ENCODE measurements around the gene APRT. TPM values are rescaled to one million over a fixed set of nuclear protein-coding genes. Genes with fewer than 3 reads are reported as not detected.
A peak's percentile ranks its signal among the peaks of the same experiment; 100 is the strongest.

APRT gene
- total and polyA plus RNA-seq, 9 of the 15 experiments (the other 6 are each of a cell fraction or from before 2014, with no cell fraction given), result 41.7 to 409 (median 146) TPM

DNA sequence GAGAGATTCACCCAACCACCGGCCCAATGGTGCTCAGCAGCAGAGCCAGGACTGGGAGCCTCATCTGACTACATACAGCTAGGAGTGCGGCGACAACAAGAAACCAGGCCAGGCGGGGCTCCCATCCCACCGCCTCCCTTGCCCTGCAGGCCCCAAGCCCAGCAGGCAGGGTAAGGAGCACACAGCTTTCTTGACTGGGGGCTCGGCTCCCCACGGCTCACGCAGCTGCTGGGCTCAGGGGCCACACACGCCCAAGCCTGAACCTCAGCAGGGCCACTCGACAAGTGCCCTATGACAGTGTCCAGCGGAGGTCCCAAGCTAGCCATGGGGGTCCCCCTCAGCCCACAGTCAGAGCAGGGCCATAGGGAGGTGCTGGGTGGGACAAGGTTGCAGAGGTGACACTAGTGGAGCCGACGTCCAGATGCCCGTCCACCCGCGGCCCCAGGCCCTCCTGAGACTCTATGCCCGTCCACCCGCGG lies 40.4 kb downstream of the APRT start (continued):
- TF ChIP-seq MYBL2 (IDR thresholded peaks at IDR 0.05; ENCODE audit: low read depth) (no peak), MYBL2 (CRISPR knock-in tag; IDR thresholded peaks at IDR 0.05; ENCODE audit: borderline replicate concordance) (no peak), FOSL1 (tag; conservative IDR thresholded peaks at IDR 0.05) (no peak), E2F5 (CRISPR knock-in tag; IDR thresholded peaks at IDR 0.05) (no peak), NFIX (CRISPR knock-in tag; IDR thresholded peaks at IDR 0.05; ENCODE audit: low read depth) (no peak), OTX1 (CRISPR knock-in tag; IDR thresholded peaks at IDR 0.05) (no peak), ZNF224 (CRISPR knock-in tag; IDR thresholded peaks at IDR 0.05) (no peak), BRF1 (IDR thresholded peaks at IDR 0.05; ENCODE audit: borderline replicate concordance, extremely low read depth, insufficient read length) (no peak), SMARCA5 (IDR thresholded peaks at IDR 0.05) (peak; percentile 69; the same call in 1 of the 2 replicates), HOXB6 (CRISPR knock-in tag; IDR thresholded peaks at IDR 0.05; ENCODE audit: borderline replicate concordance) (no peak), MCM5 (IDR thresholded peaks at IDR 0.05; ENCODE audit: low read depth) (no peak), ZNF41 (CRISPR knock-in tag; conservative IDR thresholded peaks at IDR 0.05) (no peak), ZNF696 (CRISPR knock-in tag; conservative IDR thresholded peaks at IDR 0.05) (no peak), MAFF (IDR thresholded peaks at IDR 0.05; ENCODE audit: low read length) (no peak), RBBP5 (IDR thresholded peaks at IDR 0.05; ENCODE audit: borderline replicate concordance, insufficient read depth, low read length, poor library complexity, severe bottlenecking) (peak; percentile 21), NR0B1 (IDR thresholded peaks at IDR 0.05; ENCODE audit: partially characterized antibody) (no peak), MED1 (CRISPR knock-in tag; IDR thresholded peaks at IDR 0.05; ENCODE audit: borderline replicate concordance) (no peak)
- TF ChIP-seq, protein P1, sequence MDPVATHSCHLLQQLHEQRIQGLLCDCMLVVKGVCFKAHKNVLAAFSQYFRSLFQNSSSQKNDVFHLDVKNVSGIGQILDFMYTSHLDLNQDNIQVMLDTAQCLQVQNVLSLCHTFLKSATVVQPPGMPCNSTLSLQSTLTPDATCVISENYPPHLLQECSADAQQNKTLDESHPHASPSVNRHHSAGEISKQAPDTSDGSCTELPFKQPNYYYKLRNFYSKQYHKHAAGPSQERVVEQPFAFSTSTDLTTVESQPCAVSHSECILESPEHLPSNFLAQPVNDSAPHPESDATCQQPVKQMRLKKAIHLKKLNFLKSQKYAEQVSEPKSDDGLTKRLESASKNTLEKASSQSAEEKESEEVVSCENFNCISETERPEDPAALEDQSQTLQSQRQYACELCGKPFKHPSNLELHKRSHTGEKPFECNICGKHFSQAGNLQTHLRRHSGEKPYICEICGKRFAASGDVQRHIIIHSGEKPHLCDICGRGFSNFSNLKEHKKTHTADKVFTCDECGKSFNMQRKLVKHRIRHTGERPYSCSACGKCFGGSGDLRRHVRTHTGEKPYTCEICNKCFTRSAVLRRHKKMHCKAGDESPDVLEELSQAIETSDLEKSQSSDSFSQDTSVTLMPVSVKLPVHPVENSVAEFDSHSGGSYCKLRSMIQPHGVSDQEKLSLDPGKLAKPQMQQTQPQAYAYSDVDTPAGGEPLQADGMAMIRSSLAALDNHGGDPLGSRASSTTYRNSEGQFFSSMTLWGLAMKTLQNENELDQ (CRISPR knock-in tag; IDR thresholded peaks at IDR 0.05; ENCODE audit: borderline replicate concordance), result no peak
- TF ChIP-seq, protein P2, sequence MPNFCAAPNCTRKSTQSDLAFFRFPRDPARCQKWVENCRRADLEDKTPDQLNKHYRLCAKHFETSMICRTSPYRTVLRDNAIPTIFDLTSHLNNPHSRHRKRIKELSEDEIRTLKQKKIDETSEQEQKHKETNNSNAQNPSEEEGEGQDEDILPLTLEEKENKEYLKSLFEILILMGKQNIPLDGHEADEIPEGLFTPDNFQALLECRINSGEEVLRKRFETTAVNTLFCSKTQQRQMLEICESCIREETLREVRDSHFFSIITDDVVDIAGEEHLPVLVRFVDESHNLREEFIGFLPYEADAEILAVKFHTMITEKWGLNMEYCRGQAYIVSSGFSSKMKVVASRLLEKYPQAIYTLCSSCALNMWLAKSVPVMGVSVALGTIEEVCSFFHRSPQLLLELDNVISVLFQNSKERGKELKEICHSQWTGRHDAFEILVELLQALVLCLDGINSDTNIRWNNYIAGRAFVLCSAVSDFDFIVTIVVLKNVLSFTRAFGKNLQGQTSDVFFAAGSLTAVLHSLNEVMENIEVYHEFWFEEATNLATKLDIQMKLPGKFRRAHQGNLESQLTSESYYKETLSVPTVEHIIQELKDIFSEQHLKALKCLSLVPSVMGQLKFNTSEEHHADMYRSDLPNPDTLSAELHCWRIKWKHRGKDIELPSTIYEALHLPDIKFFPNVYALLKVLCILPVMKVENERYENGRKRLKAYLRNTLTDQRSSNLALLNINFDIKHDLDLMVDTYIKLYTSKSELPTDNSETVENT (CRISPR knock-in tag; IDR thresholded peaks at IDR 0.05), result 0 out of 2 replicates have a peak, but pooled peaks have one; percentile 65
- TF ChIP-seq, protein P3, sequence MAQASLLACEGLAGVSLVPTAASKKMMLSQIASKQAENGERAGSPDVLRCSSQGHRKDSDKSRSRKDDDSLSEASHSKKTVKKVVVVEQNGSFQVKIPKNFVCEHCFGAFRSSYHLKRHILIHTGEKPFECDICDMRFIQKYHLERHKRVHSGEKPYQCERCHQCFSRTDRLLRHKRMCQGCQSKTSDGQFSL (CRISPR knock-in tag; IDR thresholded peaks at IDR 0.05), result peak; percentile 80
- TF ChIP-seq, protein P3 (tag; IDR thresholded peaks at IDR 0.05), result no peak
